ENCODE results near the gene DCANP1.

GRCh38 chr5:135482381-135482933 is 35.3 kb upstream of the DCANP1 start:
- no peak for TF ChIP-seq CTCF (IDR thresholded peaks at IDR 0.05 in 2 of 3, conservative IDR thresholded peaks at IDR 0.05 in 1 of 3; ENCODE audit: borderline replicate concordance in 1 of 3, insufficient read depth in 1 of 3, low read depth in 2 of 3, low read length in 2 of 3)
- no peak for TF ChIP-seq JUND (IDR thresholded peaks at IDR 0.05)
- TF ChIP-seq, protein P1, sequence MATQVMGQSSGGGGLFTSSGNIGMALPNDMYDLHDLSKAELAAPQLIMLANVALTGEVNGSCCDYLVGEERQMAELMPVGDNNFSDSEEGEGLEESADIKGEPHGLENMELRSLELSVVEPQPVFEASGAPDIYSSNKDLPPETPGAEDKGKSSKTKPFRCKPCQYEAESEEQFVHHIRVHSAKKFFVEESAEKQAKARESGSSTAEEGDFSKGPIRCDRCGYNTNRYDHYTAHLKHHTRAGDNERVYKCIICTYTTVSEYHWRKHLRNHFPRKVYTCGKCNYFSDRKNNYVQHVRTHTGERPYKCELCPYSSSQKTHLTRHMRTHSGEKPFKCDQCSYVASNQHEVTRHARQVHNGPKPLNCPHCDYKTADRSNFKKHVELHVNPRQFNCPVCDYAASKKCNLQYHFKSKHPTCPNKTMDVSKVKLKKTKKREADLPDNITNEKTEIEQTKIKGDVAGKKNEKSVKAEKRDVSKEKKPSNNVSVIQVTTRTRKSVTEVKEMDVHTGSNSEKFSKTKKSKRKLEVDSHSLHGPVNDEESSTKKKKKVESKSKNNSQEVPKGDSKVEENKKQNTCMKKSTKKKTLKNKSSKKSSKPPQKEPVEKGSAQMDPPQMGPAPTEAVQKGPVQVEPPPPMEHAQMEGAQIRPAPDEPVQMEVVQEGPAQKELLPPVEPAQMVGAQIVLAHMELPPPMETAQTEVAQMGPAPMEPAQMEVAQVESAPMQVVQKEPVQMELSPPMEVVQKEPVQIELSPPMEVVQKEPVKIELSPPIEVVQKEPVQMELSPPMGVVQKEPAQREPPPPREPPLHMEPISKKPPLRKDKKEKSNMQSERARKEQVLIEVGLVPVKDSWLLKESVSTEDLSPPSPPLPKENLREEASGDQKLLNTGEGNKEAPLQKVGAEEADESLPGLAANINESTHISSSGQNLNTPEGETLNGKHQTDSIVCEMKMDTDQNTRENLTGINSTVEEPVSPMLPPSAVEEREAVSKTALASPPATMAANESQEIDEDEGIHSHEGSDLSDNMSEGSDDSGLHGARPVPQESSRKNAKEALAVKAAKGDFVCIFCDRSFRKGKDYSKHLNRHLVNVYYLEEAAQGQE (IDR thresholded peaks at IDR 0.05; ENCODE audit: low read depth) = no peak
- no peak for TF ChIP-seq POLR2A (IDR thresholded peaks at IDR 0.05; ENCODE audit: borderline replicate concordance, extremely low read depth, insufficient read depth, insufficient read length)
- TF ChIP-seq SRF (IDR thresholded peaks at IDR 0.05; ENCODE audit: low read depth) = no peak
- TF ChIP-seq MAX (IDR thresholded peaks at IDR 0.05) = no peak
- no peak for TF ChIP-seq ZNF274 (IDR thresholded peaks at IDR 0.05; ENCODE audit: low read depth, low read length)
